HCT116 (cell line): Measurements from ENCODE around the gene DERL3. TPM values are rescaled to one million over a fixed set of nuclear protein-coding genes. Genes with fewer than 3 reads are reported as not detected.

Source experiments
- ATAC-seq: fragments of 200-7000 bp; cut with Tn5 transposase; 2 replicates; pipeline ENCODE4 v1.9.1; 2020; ENCODE audit warnings: mild to moderate bottlenecking, moderate library complexity
- BruUV-seq: library from RNA; stranded (reverse); fragments of 400-500 nt; replicated peaks from 2 replicates; lab custom pipeline; 2021; lab: Mats Ljungman, UMichigan
- CTCF ChIA-PET: fragments of 300-600 bp; sonication (Branson Sonifier 250); formaldehyde crosslinking; loops from one replicate; lab custom pipeline; 2021; ENCODE audit warnings: antibody characterized with exemption; lab: Charles Lee
- POLR2A ChIA-PET: fragments of 300-600, 350-600 bp; sonication (Branson Sonifier 250); formaldehyde crosslinking; loops from one replicate; lab custom pipeline; 2021; ENCODE audit warnings: antibody characterized with exemption; lab: Charles Lee
- RAD21 ChIA-PET, 2 experiments: fragments of 300-600 bp; sonication (Branson Sonifier 250); formaldehyde crosslinking; loops; one replicate each; lab custom pipeline; 2023; ENCODE audit warnings: low total read pairs in 2 of 2; ENCODE audit not compliant: uncharacterized antibody in 2 of 2, unreplicated experiment in 2 of 2, low non-redundant PET in 1 of 2; lab: Charles Lee
- DNase-seq: peaks from one replicate; pipeline ENCODE4 v3.0.0-alpha.2; 2010; ENCODE audit warnings: low read depth, low spot score
- H2AFZ ChIP-seq: fragments of 200-600 bp; shearing (Covaris generic), sonication (generic); 2 replicates; pipeline ENCODE4 v1.6.1; 2017; ENCODE audit warnings: low read depth, mixed run types, mixed read lengths, antibody characterized with exemption, low read length; ENCODE audit not compliant: poor library complexity, severe bottlenecking
- H3K27ac ChIP-seq: 2 replicates; pipeline ENCODE4 v1.5.1; 2012; ENCODE audit warnings: low read depth, low read length
- H3K27me3 ChIP-seq: fragments of 200-600 bp; sonication (generic); 2 replicates; pipeline ENCODE4 v1.6.1; 2016; ENCODE audit warnings: mixed run types, low read length, mixed read lengths; ENCODE audit not compliant: insufficient read depth
- H3K36me3 ChIP-seq, 2 experiments: fragments of 200-500 bp in 1 of 2; fragments of 200-600 bp in 1 of 2; sonication (Bioruptor generic) in 1 of 2; sonication (generic) in 1 of 2; 2 replicates each; pipeline versions ENCODE4 v1.5.1 to v1.6.1; 2014 to 2016; ENCODE audit warnings: low read length in 2 of 2, inconsistent platforms in 1 of 2, mixed read lengths in 1 of 2, mixed run types in 1 of 2; ENCODE audit not compliant: insufficient read depth in 2 of 2, control insufficient read depth in 1 of 2
- H3K4me1 ChIP-seq, 2 experiments: fragments of 200-600 bp in 1 of 2; sonication (generic) in 1 of 2; 2 replicates each; pipeline versions ENCODE4 v1.5.1 to v1.6.1; 2012 to 2017; ENCODE audit warnings: low read length in 2 of 2, inconsistent platforms in 1 of 2, mild to moderate bottlenecking in 1 of 2, mixed read lengths in 1 of 2, mixed run types in 1 of 2, moderate library complexity in 1 of 2; ENCODE audit not compliant: insufficient read depth in 2 of 2, control insufficient read depth in 1 of 2
- H3K4me2 ChIP-seq: fragments of 200-600 bp; sonication (generic); 2 replicates; pipeline ENCODE4 v1.6.1; 2017; ENCODE audit warnings: mixed run types, low read length, mixed read lengths
- H3K4me3 ChIP-seq, 2 experiments: fragments of 200-600 bp in 1 of 2; sonication (generic) in 1 of 2; replicated peaks in 1 of 2; 2 replicates each; pipeline ENCODE4 v1.5.1; 2011 to 2016; ENCODE audit warnings: low read length in 2 of 2, control low read depth in 1 of 2, low read depth in 1 of 2, mild to moderate bottlenecking in 1 of 2, mixed read lengths in 1 of 2, mixed run types in 1 of 2
- H3K79me2 ChIP-seq: fragments of 200-600 bp; sonication (generic); 2 replicates; pipeline ENCODE4 v1.6.1; 2017; ENCODE audit warnings: mild to moderate bottlenecking, mixed run types, low read length, moderate library complexity, mixed read lengths; ENCODE audit not compliant: insufficient read depth
- H3K9ac ChIP-seq: fragments of 200-600 bp; sonication (generic); 2 replicates; pipeline ENCODE4 v1.6.1; 2016; ENCODE audit warnings: low read length, mixed read lengths
- H3K9me2 ChIP-seq: fragments of 200-600 bp; sonication (generic), shearing (Covaris generic); 2 replicates; pipeline ENCODE4 v1.6.1; 2017; ENCODE audit warnings: mixed run types, mild to moderate bottlenecking, moderate library complexity; ENCODE audit not compliant: insufficient read depth
- H3K9me3 ChIP-seq, 2 experiments: fragments of 200-500 bp in 1 of 2; fragments of 200-600 bp in 1 of 2; sonication (Bioruptor generic) in 1 of 2; sonication (generic) in 1 of 2; 2 replicates each; pipeline ENCODE4 v1.6.1; 2014 to 2017; ENCODE audit warnings: low read length in 2 of 2, mixed read lengths in 2 of 2, inconsistent platforms in 1 of 2, low read depth in 1 of 2, mild to moderate bottlenecking in 1 of 2, mixed run types in 1 of 2, moderate library complexity in 1 of 2; ENCODE audit not compliant: control insufficient read depth in 1 of 2, insufficient read depth in 1 of 2
- H4K20me1 ChIP-seq: fragments of 200-600 bp; sonication (generic), shearing (Covaris generic); 2 replicates; pipeline ENCODE4 v1.6.1; 2017; ENCODE audit warnings: mixed run types, mild to moderate bottlenecking, moderate library complexity; ENCODE audit not compliant: insufficient read depth
- ATF3 ChIP-seq: IDR thresholded peaks from 2 replicates; pipeline ENCODE4 v1.6.1; 2012
- CBX3 ChIP-seq: IDR thresholded peaks from 2 replicates; pipeline ENCODE4 v1.6.1; 2012; ENCODE audit warnings: low read depth
- CTCF ChIP-seq, 3 experiments: fragments of 200-600 bp in 1 of 3; sonication (generic) in 1 of 3; IDR thresholded peaks in 2 of 3; conservative IDR thresholded peaks in 1 of 3; 2 replicates each; pipeline ENCODE4 v1.5.1; 2012 to 2017; ENCODE audit warnings: low read depth in 2 of 3, low read length in 2 of 3, antibody characterized with exemption in 1 of 3, borderline replicate concordance in 1 of 3, control low read depth in 1 of 3, mild to moderate bottlenecking in 1 of 3, mixed read lengths in 1 of 3, mixed run types in 1 of 3, moderate library complexity in 1 of 3; ENCODE audit not compliant: insufficient read depth in 1 of 3
- EZH2 ChIP-seq: fragments of 200-600 bp; sonication (generic); IDR thresholded peaks from 2 replicates; pipeline ENCODE4 v1.6.1; 2017; ENCODE audit warnings: antibody characterized with exemption, mixed run types
- MAX ChIP-seq: IDR thresholded peaks from 2 replicates; pipeline ENCODE4 v1.6.1; 2012
- POLR2A ChIP-seq: IDR thresholded peaks from 2 replicates; pipeline ENCODE4 v1.7.0; 2011; ENCODE audit warnings: borderline replicate concordance; ENCODE audit not compliant: insufficient read depth, insufficient read length; ENCODE audit errors: extremely low read depth
- POLR2AphosphoS5 ChIP-seq: IDR thresholded peaks from 2 replicates; pipeline ENCODE4 v1.6.1; 2011; ENCODE audit warnings: mild to moderate bottlenecking, low read depth, low read length, moderate library complexity
- REST ChIP-seq: IDR thresholded peaks from 2 replicates; pipeline ENCODE4 v1.6.1; 2012; ENCODE audit warnings: low read depth
- SP1 ChIP-seq: IDR thresholded peaks from 2 replicates; pipeline ENCODE4 v1.6.1; 2012; ENCODE audit warnings: low read depth
- YY1 ChIP-seq: IDR thresholded peaks from 2 replicates; pipeline ENCODE4 v1.6.1; 2011; ENCODE audit warnings: low read length, low read depth, moderate library complexity, mild to moderate bottlenecking; ENCODE audit not compliant: insufficient replicate concordance; ENCODE audit errors: extremely low read depth
- ZBTB33 ChIP-seq: IDR thresholded peaks from 2 replicates; pipeline ENCODE4 v1.6.1; 2011; ENCODE audit warnings: mild to moderate bottlenecking, low read length, moderate library complexity; ENCODE audit not compliant: insufficient replicate concordance; ENCODE audit errors: extremely low read depth
- ZFX ChIP-seq: fragments of 450-650 bp; IDR thresholded peaks from 2 replicates; pipeline ENCODE4 v1.6.1; 2017
- ZNF274 ChIP-seq: fragments of 200-500 bp; sonication (Bioruptor generic); IDR thresholded peaks from 2 replicates; pipeline ENCODE4 v1.6.1; 2014; ENCODE audit warnings: mild to moderate bottlenecking, low read depth, low read length, inconsistent platforms
- intact Hi-C: fragments of 100-400 bp; cut with micrococcal nuclease; formaldehyde crosslinking; loops from 2 replicates; pipeline ENCODE4 v1.10.0; 2022
- total RNA-seq: library from RNA; stranded (reverse); gene quantifications from one replicate; pipeline ENCODE4 v1.2.1, GENCODE V29; 2021; ENCODE audit not compliant: unreplicated experiment

The DERL3 gene
- total RNA-seq, 1 experiment from 2014 or later: not detected

- ChIA-PET POLR2A (no interaction called here), RAD21 (no interaction called here), CTCF (interaction anchor here (0.8 kb wide), 1 partner anchor 10 kb away, joined by 4 read pairs; no protein-coding TSS in a partner anchor)
- no peak overlapping the region for H3K27ac ChIP-seq
- H3K9me3 ChIP-seq: no peaks in the 10 kb centered on the region
- intact Hi-C loops: loop anchor here (10.0 kb wide), 1 partner anchor 525 kb away; no protein-coding TSS in a partner anchor
- H2AFZ ChIP-seq: no peak overlapping the region
- DNase-seq (no peak), ATAC-seq (no peak)
- H3K27me3 ChIP-seq: no peaks in the 10 kb centered on the region
- BruUV-seq: no TSS peak
- H3K9ac ChIP-seq: no peak overlapping the region
- no peak overlapping the region for H3K4me3 ChIP-seq
- H3K4me1 ChIP-seq: no peaks in the 10 kb centered on the region
- H3K4me2 ChIP-seq: no peak overlapping the region
- TF ChIP-seq ZNF274: no peak
- no peak for TF ChIP-seq CBX3
- TF ChIP-seq ZFX: no peak
- TF ChIP-seq ZBTB33: no peak
- no peak for TF ChIP-seq CTCF (IDR thresholded peaks at IDR 0.05 in 2 of 3, conservative IDR thresholded peaks at IDR 0.05 in 1 of 3; ENCODE audit: borderline replicate concordance in 1 of 3, insufficient read depth in 1 of 3, low read depth in 2 of 3, low read length in 2 of 3)
- no peak for TF ChIP-seq SP1
- TF ChIP-seq REST: no peak
- no peak for TF ChIP-seq EZH2
- TF ChIP-seq MAX: no peak
- no peak for TF ChIP-seq POLR2A
- no peak for TF ChIP-seq POLR2AphosphoS5
- TF ChIP-seq ATF3: no peak
- no peak for TF ChIP-seq YY1
- no peaks in the 10 kb centered on the region for H4K20me1 ChIP-seq
- H3K36me3 ChIP-seq: no peaks in the 10 kb centered on the region; a peak in 1 of 4 replicates
- no peaks in the 10 kb centered on the region for H3K79me2 ChIP-seq
- H3K9me2 ChIP-seq: no peaks in the 10 kb centered on the region
Observed at GRCh38 chr22:23840026-23840425, 1.2 kb upstream of the DERL3 start.
